K562 (cell line): ENCODE results near the gene HOXB5. TPM values are rescaled to one million over a fixed set of nuclear protein-coding genes. Genes with fewer than 3 reads are reported as not detected.

ENCODE experiments used
- ARHGAP35 ChIP-seq: fragments of 450-650 bp; IDR thresholded peaks from 2 replicates; pipeline ENCODE4 v1.6.1; 2018; ENCODE audit not compliant: partially characterized antibody
- ATF1 ChIP-seq, 2 experiments: fragments of 450-650 bp in 1 of 2; IDR thresholded peaks; 2 replicates each; pipeline ENCODE4 v1.6.1; 2016; ENCODE audit warnings: missing compliant biosample characterization in 1 of 2, missing genetic modification characterization in 1 of 2
- CHD1 ChIP-seq: fragments of 200-600 bp; sonication (generic); IDR thresholded peaks from one replicate; pipeline ENCODE4 v1.6.1; 2012; ENCODE audit warnings: mild to moderate bottlenecking, moderate library complexity, low read length, inconsistent platforms
- CHD2 ChIP-seq: IDR thresholded peaks from 2 replicates; pipeline ENCODE4 v1.6.1; 2011; ENCODE audit warnings: low read depth, low read length
- ELF2 ChIP-seq: fragments of 250-450 bp; sonication (Bioruptor Pico); IDR thresholded peaks from 2 replicates; pipeline ENCODE4 v1.5.0; 2021; ENCODE audit warnings: mild to moderate bottlenecking
- ID3 ChIP-seq, 2 experiments: fragments of 250-450 bp in 1 of 2; fragments of 450-650 bp in 1 of 2; sonication (Bioruptor Pico) in 1 of 2; IDR thresholded peaks; 2 replicates each; pipeline versions ENCODE4 v1.6.1 to v1.8.0; 2016 to 2021; ENCODE audit warnings: mild to moderate bottlenecking in 2 of 2, moderate library complexity in 2 of 2, missing compliant biosample characterization in 1 of 2, missing genetic modification characterization in 1 of 2
- JUND ChIP-seq, 2 experiments: IDR thresholded peaks; 2 replicates in 1 of 2; 3 replicates in 1 of 2; pipeline ENCODE4 v1.6.1; 2011; ENCODE audit warnings: borderline replicate concordance in 2 of 2, low read depth in 2 of 2, low read length in 2 of 2, improper control_type of control experiment in 1 of 2, missing biosample characterization in 1 of 2, missing genetic modification characterization in 1 of 2, missing genetic modification reagents in 1 of 2
- MCM7 ChIP-seq, 2 experiments: fragments of 450-650 bp; IDR thresholded peaks; 2 replicates each; pipeline ENCODE4 v1.6.1; 2016 to 2018
- MIER1 ChIP-seq: fragments of 450-650 bp; IDR thresholded peaks from 2 replicates; pipeline ENCODE4 v1.6.1; 2016; ENCODE audit warnings: antibody characterized with exemption, mild to moderate bottlenecking, low read depth
- MLX ChIP-seq, 2 experiments: fragments of 450-650 bp in 1 of 2; sonication (generic) in 1 of 2; formaldehyde crosslinking; conservative IDR thresholded peaks; 2 replicates each; pipeline versions ENCODE4 v1.4.0 to v1.8.1; 2020 to 2022; ENCODE audit warnings: mild to moderate bottlenecking in 1 of 2, missing genetic modification reagents in 1 of 2
- MTA1 ChIP-seq: fragments of 450-650 bp; IDR thresholded peaks from 2 replicates; pipeline ENCODE4 v1.6.1; 2017; ENCODE audit warnings: borderline replicate concordance
- PHF8 ChIP-seq: fragments of 200-600 bp; sonication (generic); IDR thresholded peaks from 2 replicates; pipeline ENCODE4 v1.6.1; 2012; ENCODE audit warnings: mixed run types, mild to moderate bottlenecking, inconsistent platforms, low read length, moderate library complexity, borderline replicate concordance
- SUPT5H ChIP-seq: fragments of 450-650 bp; IDR thresholded peaks from 2 replicates; pipeline ENCODE4 v1.6.1; 2016
- TBP ChIP-seq: optimal IDR thresholded peaks from 2 replicates; pipeline ENCODE3; 2011; ENCODE audit warnings: low read depth, low read length, improper control_type of control experiment
- TCF3 ChIP-seq: sonication (generic); formaldehyde crosslinking; IDR thresholded peaks from 2 replicates; pipeline ENCODE4 v1.4.0; 2020; ENCODE audit warnings: mild to moderate bottlenecking, missing genetic modification reagents
- ZBTB17 ChIP-seq: fragments of 450-650 bp; formaldehyde crosslinking; IDR thresholded peaks from 2 replicates; pipeline ENCODE4 v1.4.0; 2020; ENCODE audit warnings: mild to moderate bottlenecking
- ZNF589 ChIP-seq: fragments of 200-800 bp; sonication (Bioruptor generic); IDR thresholded peaks from 2 replicates; pipeline ENCODE4 v1.6.1; 2016; ENCODE audit warnings: low read depth, missing genetic modification characterization, missing compliant biosample characterization
- polyA plus RNA-seq, 8 experiments: library from polyadenylated mRNA; depleted of rRNA in 4 of 8; stranded (reverse) in 5 of 8; unstranded in 3 of 8; fragments of >200 nt; fragmentation: Nextera tagmentation in 2 of 8; fragmentation: Illumina TruSeq in 1 of 8; extraction: Ambion mirVana in 2 of 8; extraction: Trizol in 1 of 8; gene quantifications; 2 replicates each; pipeline versions ENCODE4 v1.2.1 to v1.2.3, GENCODE V29; 2011 to 2014; ENCODE audit warnings: inconsistent platforms in 1 of 8, missing spikeins in 1 of 8
- total RNA-seq, 7 experiments: library from RNA; depleted of rRNA in 6 of 7; stranded (reverse); fragments of >200 nt in 6 of 7; fragmentation: Illumina TruSeq in 2 of 7; extraction: Trizol in 2 of 7; gene quantifications; 2 replicates each; pipeline versions ENCODE4 v1.2.1 to v1.2.3, GENCODE V29; 2011 to 2021; ENCODE audit warnings: low replicate concordance in 1 of 7
- TF ChIP-seq, protein P1 (sequence below): fragments of 450-650 bp; IDR thresholded peaks from 2 replicates; pipeline ENCODE4 v1.6.1; 2016; ENCODE audit warnings: antibody characterized with exemption
- TF ChIP-seq, protein P2 (sequence below): sonication (generic); formaldehyde crosslinking; IDR thresholded peaks from 2 replicates; pipeline ENCODE4 v1.8.0; 2023; ENCODE audit warnings: mild to moderate bottlenecking, missing genetic modification reagents
- TF ChIP-seq, protein P3 (sequence below): fragments of 250-450 bp; sonication (Bioruptor Pico); IDR thresholded peaks from 2 replicates; pipeline ENCODE4 v1.4.0; 2020; ENCODE audit warnings: mild to moderate bottlenecking, moderate library complexity

HOXB5 gene
- total and polyA plus RNA-seq, 9 of the 15 experiments (the other 6 are each of a cell fraction or from before 2014, with no cell fraction given): 0.24 to 2.7 (median 0.65) TPM

- TF ChIP-seq PHF8: peak; percentile 32; the same call in 1 of the 2 replicates
- TF ChIP-seq TBP: peak; percentile 32
- TF ChIP-seq, protein P1, sequence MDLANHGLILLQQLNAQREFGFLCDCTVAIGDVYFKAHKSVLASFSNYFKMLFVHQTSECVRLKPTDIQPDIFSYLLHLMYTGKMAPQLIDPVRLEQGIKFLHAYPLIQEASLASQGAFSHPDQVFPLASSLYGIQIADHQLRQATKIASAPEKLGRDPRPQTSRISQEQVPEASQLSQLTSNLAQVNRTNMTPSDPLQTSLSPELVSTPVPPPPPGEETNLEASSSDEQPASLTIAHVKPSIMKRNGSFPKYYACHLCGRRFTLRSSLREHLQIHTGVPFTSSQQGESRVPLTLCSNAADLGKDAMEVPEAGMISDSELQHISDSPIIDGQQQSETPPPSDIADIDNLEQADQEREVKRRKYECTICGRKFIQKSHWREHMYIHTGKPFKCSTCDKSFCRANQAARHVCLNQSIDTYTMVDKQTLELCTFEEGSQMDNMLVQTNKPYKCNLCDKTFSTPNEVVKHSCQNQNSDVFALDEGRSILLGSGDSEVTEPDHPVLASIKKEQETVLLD: peak; percentile 59
- TF ChIP-seq CHD2: 0 out of 2 replicates have a peak, but pooled peaks have one; percentile 12
- no peak for TF ChIP-seq ID3 (CRISPR knock-in tag; IDR thresholded peaks at IDR 0.05)
- TF ChIP-seq ID3 (tag; IDR thresholded peaks at IDR 0.05): no peak
- TF ChIP-seq ZBTB17 (CRISPR knock-in tag): 0 out of 2 replicates have a peak, but pooled peaks have one; percentile 35
- no peak for TF ChIP-seq ZNF589 (CRISPR knock-in tag)
- no peak for TF ChIP-seq MCM7 (IDR thresholded peaks at IDR 0.05)
- TF ChIP-seq MLX (CRISPR knock-in tag; conservative IDR thresholded peaks at IDR 0.05): 0 out of 4 replicates have a peak, but pooled peaks of 1 of the 2 experiments have one; percentile 45
- peak; percentile 67 for TF ChIP-seq CHD1
- TF ChIP-seq ELF2: no peak
- TF ChIP-seq MTA1: peak; percentile 65; the same call in 1 of the 2 replicates
- TF ChIP-seq, protein P2, sequence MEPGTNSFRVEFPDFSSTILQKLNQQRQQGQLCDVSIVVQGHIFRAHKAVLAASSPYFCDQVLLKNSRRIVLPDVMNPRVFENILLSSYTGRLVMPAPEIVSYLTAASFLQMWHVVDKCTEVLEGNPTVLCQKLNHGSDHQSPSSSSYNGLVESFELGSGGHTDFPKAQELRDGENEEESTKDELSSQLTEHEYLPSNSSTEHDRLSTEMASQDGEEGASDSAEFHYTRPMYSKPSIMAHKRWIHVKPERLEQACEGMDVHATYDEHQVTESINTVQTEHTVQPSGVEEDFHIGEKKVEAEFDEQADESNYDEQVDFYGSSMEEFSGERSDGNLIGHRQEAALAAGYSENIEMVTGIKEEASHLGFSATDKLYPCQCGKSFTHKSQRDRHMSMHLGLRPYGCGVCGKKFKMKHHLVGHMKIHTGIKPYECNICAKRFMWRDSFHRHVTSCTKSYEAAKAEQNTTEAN: no peak
- TF ChIP-seq TCF3 (CRISPR knock-in tag): no peak
- TF ChIP-seq JUND (IDR thresholded peaks at IDR 0.05; ENCODE audit: borderline replicate concordance, low read depth, low read length): no peak
- TF ChIP-seq JUND (tag; IDR thresholded peaks at IDR 0.05; ENCODE audit: borderline replicate concordance, low read depth, low read length): no peak
- TF ChIP-seq SUPT5H: peak; percentile 38
- TF ChIP-seq, protein P3, sequence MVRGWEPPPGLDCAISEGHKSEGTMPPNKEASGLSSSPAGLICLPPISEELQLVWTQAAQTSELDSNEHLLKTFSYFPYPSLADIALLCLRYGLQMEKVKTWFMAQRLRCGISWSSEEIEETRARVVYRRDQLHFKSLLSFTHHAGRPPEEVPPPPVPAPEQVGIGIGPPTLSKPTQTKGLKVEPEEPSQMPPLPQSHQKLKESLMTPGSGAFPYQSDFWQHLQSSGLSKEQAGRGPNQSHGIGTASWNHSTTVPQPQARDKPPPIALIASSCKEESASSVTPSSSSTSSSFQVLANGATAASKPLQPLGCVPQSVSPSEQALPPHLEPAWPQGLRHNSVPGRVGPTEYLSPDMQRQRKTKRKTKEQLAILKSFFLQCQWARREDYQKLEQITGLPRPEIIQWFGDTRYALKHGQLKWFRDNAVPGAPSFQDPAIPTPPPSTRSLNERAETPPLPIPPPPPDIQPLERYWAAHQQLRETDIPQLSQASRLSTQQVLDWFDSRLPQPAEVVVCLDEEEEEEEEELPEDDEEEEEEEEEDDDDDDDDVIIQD: 0 out of 2 replicates have a peak, but pooled peaks have one; percentile 24
- no peak for TF ChIP-seq ATF1 (CRISPR knock-in tag; IDR thresholded peaks at IDR 0.05)
- TF ChIP-seq ATF1 (tag; IDR thresholded peaks at IDR 0.05): 0 out of 2 replicates have a peak, but pooled peaks have one; percentile 13
- no peak for TF ChIP-seq MIER1
- TF ChIP-seq ARHGAP35: no peak
Observed at GRCh38 chr17:48578616-48579470, 14.7 kb downstream of the HOXB5 start (continued).
